Omental fat pad (tissue), 4 donors: ENCODE measurements around the gene EHD2. TPM values are rescaled to one million over a fixed set of nuclear protein-coding genes. Genes with fewer than 3 reads are reported as not detected.
"Not testable (repeated sequence)": the region's sequence is repeated elsewhere in the genome, so short reads cannot be mapped to it uniquely, and the experiment has no call there.

Source experiments
- ATAC-seq: fragments of 150-250 bp; one replicate; pipeline ENCODE4 v1.9.1; 2016; ENCODE audit warnings: mild to moderate bottlenecking, moderate library complexity; ENCODE audit not compliant: low FRiP score
- DNase-seq: peaks from one replicate; pipeline ENCODE4 v3.0.0-alpha.2; 2019; ENCODE audit warnings: low spot score
- CTCF ChIP-seq, 3 donors: fragments of 450-650 bp; IDR thresholded peaks; one replicate each; pipeline ENCODE4 v1.5.1; 2016 to 2017; ENCODE audit warnings: antibody characterized with exemption in 3 of 3, mild to moderate bottlenecking in 3 of 3, moderate library complexity in 2 of 3
- total RNA-seq, 4 donors: library from RNA; depleted of rRNA; stranded (reverse); fragments of >200 nt; gene quantifications; one replicate each; pipeline ENCODE4 v1.1.0, GENCODE V29; 2016

Gene EHD2
- 100 to 1,000 TPM in 3 of 4 donors, 10 to 100 TPM in 1; 93.5 to 184 (median 124) TPM for total RNA-seq

- peak; percentile 40 for DNase-seq
- peak in 2 of 3 donors; percentile 57 to 92 for TF ChIP-seq CTCF (IDR thresholded peaks at IDR 0.05)
Observed at GRCh38 chr19:47713046-47714021, at the start of gene EHD2. Gene EHD2, plus strand, starts transcription at chr19:47713422. Its CDS starts 3,191 bp downstream, at chr19:47716613.

GRCh38 chr19:47663435-47663910 lies 49.7 kb upstream of the EHD2 start:
- ATAC-seq, result peak; percentile 60
- no peak for DNase-seq
- TF ChIP-seq CTCF (IDR thresholded peaks at IDR 0.05), result no peak

More at GRCh38 chr19:47713046-47714021, at the start of gene EHD2:
- peak; percentile 87 for ATAC-seq

- no peak for TF ChIP-seq CTCF (IDR thresholded peaks at IDR 0.05)
- ATAC-seq (peak; percentile 91), DNase-seq (peak; percentile 41)
Observed at GRCh38 chr19:47663911-47664771, 49.1 kb upstream of the EHD2 start.

- not testable (repeated sequence) for DNase-seq, ATAC-seq
Observed at GRCh38 chr19:47668556-47668955, 44.7 kb upstream of the EHD2 start.

- TF ChIP-seq CTCF (IDR thresholded peaks at IDR 0.05), result no peak
- ATAC-seq (no peak), DNase-seq (no peak)
Observed at GRCh38 chr19:47670736-47671135, 42.5 kb upstream of the EHD2 start.

GRCh38 chr19:47671499-47671898 lies 41.7 kb upstream of the EHD2 start:
- no peak for ATAC-seq
- DNase-seq, result no peak
- TF ChIP-seq CTCF (IDR thresholded peaks at IDR 0.05), result no peak

- no peak for DNase-seq
- TF ChIP-seq CTCF (IDR thresholded peaks at IDR 0.05), result no peak
- ATAC-seq, result no peak
Observed at GRCh38 chr19:47673426-47673825, 39.8 kb upstream of the EHD2 start.
